HG03520 (cell line): Measurements from ENCODE around the gene THAP11.

ENCODE experiments used
- ATAC-seq: cut with Tn5 transposase; IDR thresholded peaks from one replicate; pipeline ENCODE4 v1.9.1; 2021; ENCODE audit warnings: mild to moderate bottlenecking, moderate library complexity; ENCODE audit not compliant: unreplicated experiment

THAP11 gene

DNA sequence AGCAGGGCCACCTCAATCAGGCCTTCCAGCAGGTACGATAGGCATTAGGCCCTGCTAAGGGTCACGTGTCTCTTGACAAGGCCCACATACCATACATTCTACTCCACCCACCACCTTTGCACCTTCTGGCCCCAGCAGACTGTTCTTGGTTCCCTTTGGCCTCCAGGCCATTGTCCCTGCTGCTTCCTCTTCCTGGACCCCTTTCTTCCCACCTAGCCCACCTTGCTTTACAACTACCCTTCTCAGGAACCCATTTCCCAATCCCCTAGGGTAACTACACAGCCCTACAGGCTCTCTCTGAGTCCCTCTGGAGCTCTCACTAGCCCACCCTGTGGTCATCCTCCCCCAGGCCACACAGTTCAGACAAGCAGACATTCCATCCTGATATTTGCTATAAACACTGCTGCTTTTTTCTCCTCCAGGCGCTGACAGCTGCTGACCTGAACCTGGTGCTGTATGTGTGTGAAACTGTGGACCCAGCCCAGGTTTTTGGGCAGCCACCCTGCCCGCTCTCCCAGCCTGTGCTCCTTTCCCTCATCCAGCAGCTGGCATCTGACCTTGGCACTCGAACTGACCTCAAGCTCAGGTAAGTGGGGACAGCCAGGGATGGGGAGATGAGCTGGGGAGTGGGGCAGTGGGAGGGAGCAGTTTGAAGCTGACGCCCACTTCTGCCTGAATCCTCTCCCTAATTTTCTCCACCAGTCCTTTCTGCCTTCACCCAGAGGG, 41.2 kb downstream of the THAP11 start:
- ATAC-seq = no peak

DNA sequence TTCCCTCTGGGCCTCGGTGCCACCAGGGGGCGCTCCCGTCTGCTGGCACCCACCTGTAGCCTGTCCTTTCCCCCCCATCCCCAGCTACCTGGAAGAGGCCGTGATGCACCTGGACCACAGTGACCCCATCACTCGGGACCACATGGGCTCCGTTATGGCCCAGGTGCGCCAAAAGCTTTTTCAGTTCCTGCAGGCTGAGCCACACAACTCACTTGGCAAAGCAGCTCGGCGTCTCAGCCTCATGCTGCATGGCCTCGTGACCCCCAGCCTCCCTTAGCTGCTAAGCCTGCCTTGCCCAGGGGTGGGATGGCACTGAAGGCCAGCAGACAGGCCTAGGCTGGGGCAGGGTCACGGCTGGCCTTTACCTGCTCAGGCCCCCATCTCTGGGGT, 41.7 kb downstream of the THAP11 start:
- ATAC-seq = no peak

DNA sequence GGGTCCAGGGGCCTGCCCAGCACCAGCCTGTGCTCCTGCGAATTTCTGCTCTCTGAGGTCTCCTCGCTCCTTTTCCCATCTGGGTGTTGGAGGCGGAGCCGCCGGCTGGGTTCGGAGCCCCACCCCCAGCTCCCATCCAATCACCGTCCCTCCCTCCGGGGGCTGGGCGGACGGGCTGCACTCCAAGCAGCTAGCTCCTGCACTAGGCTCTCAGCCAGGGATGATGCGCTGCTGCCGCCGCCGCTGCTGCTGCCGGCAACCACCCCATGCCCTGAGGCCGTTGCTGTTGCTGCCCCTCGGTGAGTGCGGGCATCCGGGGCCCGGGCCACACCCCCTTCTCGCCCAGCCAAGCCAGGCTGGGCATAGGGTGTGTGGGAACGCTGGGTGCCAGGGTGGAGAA, 42.6 kb downstream of the THAP11 start, which contains the start of gene NRN1L:
NRN1L (plus strand) TSS at position 202 of the 400 bp plus-strand sequence; CDS start at position 221, 19 bp downstream.
- no peak for ATAC-seq

DNA sequence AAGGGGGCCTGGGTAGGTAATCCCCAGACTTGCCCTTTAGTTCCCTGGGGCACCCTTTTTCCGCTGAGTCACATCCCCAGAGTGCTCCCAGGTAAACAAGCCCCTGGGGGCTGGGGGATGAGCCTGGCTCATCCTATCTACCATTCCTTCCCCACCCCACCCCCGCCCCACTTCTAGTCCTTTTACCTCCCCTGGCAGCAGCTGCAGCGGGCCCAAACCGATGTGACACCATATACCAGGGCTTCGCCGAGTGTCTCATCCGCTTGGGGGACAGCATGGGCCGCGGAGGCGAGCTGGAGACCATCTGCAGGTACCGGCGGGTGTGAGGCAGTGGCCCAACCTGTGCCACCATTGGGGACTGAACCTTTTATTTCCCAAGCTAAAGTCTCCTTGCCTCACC, 43.4 kb downstream of the THAP11 start:
- no peak for ATAC-seq

DNA sequence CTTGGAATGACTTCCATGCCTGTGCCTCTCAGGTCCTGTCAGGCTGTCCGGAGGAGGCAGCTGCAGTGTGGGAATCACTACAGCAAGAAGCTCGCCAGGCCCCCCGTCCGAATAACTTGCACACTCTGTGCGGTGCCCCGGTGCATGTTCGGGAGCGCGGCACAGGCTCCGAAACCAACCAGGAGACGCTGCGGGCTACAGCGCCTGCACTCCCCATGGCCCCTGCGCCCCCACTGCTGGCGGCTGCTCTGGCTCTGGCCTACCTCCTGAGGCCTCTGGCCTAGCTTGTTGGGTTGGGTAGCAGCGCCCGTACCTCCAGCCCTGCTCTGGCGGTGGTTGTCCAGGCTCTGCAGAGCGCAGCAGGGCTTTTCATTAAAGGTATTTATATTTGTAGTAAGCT, 43.9 kb downstream of the THAP11 start:
- ATAC-seq = no peak

DNA sequence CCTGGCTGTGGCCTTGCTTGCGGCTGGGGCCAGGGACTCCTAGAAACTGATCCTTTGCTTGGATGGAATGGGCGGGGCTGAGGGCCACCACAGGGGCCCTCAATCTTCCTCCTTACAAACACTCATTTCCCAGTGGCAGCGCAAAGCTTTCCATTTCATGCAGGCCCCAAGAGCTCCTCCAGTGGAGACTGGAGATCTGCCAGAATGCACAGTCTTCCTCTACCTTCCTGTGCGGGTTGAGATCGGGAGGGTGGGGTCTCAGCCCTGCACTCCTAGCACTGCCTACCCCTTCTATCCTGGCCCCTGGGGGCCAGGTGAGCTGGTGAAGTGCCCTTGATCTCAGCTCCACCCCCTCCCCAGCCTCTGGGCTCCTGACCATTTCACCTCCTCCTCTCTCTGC, 44.3 kb downstream of the THAP11 start:
- ATAC-seq = no peak

DNA sequence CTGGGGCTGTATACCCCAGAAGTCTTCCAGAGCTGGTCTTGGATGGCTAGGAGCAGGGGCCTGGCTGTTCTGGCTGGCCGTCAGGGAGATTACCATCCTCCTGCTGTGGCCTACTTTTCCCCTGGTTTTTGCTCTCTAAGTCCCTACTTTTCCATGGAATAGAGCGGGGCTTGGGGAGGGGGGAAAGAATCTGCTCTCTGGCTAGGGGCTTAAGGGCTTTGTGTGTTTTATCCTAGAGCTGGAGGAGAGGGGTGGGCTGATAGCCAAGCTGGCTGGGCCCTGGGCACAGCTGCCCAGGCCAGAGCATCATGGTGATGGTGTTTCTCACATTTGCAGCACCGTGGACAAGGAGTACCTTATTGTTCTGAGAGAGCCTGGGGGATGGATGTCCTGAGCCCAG, 46.2 kb downstream of the THAP11 start:
- ATAC-seq = no peak

DNA sequence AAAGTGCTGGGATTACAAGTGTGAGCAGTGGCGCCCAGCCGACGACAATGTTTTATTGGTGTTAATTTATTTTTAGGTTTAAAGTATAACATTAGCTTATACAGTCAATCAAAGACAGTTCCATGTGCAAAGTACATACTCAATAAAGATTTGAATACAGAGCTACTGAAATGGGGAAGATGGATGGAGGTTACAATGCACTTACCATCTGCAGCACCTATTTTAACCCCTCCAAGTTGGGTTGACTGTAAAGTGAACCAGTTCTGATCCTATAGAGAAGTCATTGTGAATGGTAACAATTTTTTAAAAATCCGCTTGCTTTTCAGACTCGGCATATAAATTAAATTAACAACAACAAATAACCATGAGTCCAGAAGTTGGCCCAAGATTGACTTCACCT, 50.3 kb downstream of the THAP11 start:
- ATAC-seq = no peak

DNA sequence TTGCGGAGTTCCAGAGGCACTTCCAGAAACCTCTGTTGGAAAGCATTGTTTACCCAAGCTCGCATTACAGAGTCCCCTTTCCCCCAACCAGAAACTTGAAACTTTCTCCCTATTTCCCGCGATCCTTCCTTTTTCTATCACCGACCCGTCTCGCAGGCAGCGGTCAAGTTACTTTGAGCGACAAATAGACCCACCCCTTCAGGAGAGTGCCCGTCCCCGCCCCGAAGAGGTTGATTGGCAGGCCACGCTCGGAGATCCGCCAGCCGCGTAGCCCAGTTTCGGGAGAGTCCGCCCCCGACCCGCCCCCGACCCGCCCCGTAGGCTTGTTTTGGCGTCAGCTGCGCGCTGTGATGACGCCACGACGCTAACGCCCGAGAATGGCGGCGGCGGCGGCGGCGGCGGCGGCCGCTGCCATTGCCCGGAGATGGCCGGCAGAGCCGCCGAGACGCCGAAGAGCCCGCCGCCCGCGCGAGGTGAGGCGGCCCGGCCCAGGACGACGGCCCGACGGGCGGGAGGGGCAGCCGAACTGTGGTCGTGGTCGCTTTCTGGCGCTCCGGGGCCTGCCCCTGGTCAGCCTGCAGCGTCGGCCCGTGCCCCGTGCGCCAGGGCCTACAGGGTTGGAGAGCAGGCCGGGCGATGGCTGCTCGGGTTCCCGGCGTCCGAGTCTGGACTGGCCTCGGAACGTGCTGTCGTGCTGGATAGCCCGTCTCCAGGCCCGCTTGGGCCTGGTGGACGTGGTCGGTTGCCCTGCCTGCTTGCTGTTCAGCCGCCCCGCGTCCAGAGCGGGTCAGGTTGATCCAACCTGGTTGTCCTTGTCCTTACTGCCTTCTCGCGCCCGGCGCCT, 51.0 kb downstream of the THAP11 start, which contains the start of gene PSKH1:
PSKH1 (plus strand) TSS at position 356 of the 844 bp plus-strand sequence. CDS start 15,496 bp downstream, outside the sequence.
- ATAC-seq = peak; percentile 79
